GM19043 (cell line): ENCODE measurements around the gene TMEM163.
A peak's percentile ranks its signal among the peaks of the same experiment; 100 is the strongest.

Experiments
- ATAC-seq: cut with Tn5 transposase; IDR thresholded peaks from one replicate; pipeline ENCODE4 v1.9.1; 2021; ENCODE audit warnings: low read depth; ENCODE audit not compliant: unreplicated experiment

The TMEM163 gene

DNA sequence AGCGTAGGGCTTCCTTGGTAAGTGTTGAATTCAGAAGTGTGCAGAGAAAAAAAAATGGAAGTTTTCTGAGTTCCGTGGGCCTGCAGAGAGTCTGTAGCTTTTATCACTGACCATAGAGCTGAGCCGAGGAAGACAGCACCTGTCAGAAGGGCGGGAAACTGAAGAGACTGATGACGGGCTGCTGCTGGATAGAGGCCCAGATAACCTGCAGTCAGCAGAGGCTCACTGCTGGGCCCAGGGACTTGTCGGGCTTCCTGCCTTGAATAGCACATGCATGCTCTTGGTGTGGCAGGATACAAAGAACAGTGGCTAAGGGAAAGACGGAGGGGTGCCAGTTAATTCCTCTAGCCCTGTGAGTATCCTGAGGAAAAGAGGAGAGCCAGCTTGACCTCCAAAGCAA is 298.5 kb downstream of the TMEM163 start:
- ATAC-seq: no peak

DNA sequence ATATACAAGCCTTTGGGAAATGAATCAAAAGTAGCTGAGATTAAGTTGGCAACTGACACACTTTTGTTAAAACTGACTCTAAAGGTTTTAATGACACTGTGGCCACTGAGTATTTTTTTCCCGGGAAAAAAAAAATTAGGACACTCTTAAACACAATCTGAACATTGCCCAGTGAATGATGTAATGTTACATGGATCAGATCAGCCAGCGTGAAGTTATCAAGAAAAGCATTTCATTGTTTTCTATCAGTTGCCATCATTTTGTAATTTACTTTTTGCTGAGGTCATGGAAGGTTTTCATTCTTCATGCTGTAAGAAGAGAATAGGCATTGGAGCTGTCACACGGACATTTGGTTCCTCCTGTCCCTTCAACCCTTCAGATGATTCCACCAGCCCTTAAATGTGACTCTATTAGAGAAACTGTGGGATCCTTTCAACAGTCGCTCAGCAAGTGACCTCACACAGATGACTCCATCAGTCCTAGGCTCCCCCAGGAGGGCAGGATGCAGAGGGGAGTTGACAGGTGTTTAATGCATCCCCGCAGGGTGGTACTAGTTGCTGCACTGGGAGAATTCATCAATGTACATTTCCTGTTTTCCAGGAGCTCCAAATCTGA is 300.7 kb downstream of the TMEM163 start:
- ATAC-seq: no peak

DNA sequence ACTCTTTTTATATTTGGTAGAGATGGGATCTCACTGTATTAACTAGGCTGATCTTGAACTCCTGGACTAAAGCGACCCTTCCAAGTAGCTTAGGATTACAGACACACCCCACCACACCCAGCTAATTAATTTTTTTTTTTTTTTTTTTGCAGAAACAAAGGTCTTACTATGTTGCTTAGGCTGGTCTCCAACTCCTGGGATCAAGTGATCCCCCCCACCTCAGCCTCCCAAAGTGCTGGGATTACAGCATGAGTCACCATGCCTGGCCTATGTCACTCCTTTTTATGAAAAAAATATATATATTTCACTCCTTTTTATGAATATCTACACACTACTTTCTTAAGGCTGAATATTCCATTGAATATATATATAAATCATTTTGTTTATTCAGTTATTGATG is 302.2 kb downstream of the TMEM163 start:
- no peak for ATAC-seq

DNA sequence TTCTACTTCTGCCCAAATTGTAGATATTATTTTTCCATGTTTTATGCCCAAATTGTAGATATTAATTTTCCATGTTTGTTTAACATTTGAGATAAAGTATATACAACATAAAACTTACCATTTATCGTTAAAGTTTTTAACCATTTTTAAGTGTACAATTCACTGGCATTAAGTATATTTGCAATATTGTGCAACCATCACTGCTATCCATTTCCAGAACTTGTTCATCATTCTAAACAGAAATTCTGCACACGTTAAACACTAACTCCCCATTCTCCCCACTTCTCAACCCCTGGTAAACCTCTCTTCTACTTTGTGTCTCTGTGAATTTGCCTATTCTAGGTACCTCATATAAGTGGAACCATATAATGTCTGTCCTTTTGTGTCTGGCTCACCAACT is 302.8 kb downstream of the TMEM163 start:
- ATAC-seq: no peak

DNA sequence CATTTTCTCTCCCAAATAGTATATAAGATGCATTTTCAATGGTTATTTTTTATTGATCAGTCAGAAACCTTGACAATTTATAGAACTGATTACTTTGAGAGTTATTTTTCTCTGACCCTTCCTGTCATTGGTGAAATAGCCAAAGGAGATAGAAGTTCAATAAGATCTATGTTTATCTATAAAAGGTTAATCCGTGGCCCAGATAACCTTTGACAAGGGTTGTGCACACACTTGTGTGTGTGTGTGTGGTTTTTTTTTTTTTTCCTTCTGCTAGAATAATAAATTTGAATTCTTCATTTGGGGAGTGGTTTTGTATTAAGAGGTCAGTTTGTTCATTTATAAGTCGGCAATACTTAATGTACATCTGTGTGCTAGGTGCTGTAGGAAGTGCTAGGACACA is 304.9 kb downstream of the TMEM163 start:
- ATAC-seq: no peak

DNA sequence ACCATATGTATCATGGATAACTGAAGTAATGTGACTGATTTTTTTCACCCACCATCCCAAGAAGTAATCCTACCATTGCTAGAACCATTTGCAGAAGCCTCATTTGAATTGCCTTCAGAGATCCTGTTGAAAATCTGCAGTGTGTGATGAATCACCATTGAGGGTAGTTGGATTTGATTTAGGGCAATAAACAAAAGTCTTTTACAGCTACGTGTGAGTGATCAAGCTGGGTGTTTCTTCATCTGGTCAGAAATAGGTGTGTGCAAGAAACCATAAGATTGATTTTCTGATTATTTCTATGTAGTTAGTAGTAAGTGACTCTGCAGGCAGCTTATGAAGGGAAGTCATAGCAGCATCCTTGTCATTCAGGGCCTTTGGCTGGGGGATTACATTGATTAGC is 305.4 kb downstream of the TMEM163 start:
- ATAC-seq: no peak

DNA sequence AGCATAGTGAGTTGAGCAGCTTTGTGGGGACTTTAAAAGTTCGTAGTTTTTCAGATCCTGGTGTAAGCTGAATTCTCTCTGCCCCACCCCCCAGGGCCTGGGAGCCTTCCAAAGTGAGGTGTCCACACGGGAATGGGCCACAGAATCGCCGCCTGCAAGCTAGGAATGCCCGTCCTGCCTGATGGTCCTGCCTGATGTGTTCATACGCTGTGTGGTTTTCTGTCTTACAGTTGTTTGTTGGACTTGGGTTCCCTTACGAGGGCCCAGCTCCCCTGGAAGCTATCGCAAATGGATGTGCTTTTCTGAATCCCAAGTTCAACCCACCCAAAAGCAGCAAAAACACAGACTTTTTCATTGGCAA is 306.2 kb downstream of the TMEM163 start:
- no peak for ATAC-seq

DNA sequence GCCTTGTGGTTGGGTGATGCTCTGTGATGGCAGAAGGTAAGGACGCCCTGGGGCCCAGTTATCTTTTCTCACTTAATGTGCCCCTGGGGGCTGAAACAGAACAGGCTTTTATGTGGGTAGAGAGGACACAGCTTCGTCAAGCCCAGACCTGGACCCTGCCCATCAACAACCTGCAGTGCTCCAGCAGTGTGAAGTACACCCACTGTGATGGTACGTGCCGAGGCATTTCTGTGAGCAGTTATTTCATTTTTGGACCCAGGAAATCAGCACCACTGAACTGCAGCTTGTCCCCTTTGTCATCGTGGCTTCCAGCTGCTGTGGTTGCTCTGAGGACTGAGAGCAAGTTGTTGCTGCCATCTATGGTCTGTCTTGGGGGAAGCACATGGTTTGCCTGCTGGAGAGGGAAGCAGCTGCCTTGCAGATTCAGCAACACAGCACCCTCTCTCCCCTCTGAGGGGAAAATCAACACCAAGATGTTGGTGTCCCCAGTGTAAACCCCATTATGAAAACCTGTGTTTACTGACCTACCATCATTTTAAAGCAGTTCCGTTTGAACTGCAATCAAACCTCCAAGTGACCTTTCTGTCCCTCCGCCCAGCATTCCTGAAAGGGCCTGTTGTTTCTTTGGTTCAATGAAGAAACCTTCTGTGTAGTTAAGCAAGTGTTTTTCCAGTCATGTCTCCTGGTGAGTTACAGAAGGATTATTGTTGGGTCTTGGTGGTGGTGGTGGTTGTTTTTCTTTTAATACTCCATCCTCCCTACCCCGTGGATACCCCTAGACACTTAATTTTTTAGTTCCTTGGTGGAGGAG is 306.8 kb downstream of the TMEM163 start:
- ATAC-seq: peak; percentile 95

DNA sequence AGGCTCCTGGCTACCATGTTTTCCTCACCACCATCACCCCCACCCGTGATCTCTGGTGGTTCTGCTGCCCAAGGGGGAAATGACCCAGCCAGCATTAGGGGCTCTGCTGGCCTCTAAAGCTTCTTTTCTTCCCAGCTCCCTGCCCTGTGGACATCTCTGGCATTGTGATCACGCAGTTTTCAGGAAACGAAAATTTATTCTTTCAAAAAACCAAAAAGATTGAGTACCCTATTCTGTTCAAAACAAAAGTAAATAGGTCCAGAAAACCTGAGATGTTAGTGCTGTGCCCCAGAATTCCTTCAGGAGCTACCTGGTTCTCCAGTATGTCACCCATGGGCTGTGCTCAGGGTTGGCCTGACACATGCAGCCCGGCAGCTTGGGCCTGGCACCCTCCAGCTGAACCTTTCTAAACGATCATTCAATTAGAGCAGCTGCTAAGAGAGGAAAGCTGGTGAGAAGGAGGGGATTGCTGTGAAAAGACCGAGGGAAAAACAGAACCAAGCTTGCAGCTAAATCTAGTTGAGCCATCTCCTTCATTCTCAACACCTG is 307.4 kb downstream of the TMEM163 start:
- no peak for ATAC-seq

DNA sequence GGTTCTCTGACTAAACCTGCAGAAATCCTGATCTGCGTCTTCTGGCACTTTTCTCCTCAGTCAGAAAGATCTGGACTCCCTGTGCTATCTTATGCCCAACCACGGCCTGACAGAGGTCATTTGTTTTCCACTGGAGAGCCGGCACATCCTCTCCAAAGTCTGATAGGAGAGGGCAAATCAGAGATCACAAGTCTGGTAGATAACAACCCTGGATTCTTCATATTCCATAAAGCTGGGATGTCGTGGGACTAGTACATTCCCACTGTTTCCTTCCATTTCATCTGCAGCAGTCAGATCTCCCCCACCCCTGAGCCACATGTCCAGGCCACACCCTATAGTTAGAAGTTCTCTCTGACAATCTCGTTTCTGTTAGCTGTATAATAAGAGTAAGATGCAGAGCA is 308.0 kb downstream of the TMEM163 start:
- no peak for ATAC-seq

DNA sequence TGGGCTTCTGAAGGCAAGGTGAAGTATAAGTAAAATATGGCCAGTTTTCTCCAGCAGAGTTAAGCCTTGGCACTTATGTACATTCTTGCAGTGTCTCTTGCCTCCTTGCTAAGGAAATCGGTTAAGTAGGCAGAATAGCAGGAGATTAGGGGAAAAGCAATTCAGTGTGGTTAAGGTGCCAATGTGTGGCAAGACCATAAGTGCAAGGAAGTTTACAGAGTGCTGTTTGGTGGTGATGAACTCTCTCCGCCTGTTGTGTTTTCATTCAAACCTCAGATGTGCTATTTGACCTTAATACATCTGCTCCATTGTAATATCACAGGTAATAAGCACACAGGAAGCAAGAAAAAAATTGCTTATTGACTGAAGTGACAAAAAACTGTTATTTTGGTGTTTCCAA is 308.8 kb downstream of the TMEM163 start:
- no peak for ATAC-seq

DNA sequence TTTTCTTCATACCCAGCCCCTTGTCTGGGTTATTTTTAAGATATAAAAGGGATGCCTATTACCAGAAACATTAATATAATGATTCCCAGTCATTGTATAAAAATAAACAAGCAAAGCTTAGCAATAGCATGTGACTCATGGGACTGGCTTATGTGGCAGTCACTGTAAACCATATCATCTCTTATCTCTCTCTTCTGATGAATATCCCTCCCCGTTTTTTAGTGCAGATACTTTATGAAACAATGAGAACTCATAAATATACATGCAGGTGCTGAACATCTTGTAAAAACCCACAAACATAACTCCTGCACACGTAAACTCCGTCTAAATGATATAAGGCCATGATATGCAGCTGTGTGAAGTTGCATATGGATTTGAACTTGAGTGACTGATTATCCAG is 310.0 kb downstream of the TMEM163 start:
- no peak for ATAC-seq

DNA sequence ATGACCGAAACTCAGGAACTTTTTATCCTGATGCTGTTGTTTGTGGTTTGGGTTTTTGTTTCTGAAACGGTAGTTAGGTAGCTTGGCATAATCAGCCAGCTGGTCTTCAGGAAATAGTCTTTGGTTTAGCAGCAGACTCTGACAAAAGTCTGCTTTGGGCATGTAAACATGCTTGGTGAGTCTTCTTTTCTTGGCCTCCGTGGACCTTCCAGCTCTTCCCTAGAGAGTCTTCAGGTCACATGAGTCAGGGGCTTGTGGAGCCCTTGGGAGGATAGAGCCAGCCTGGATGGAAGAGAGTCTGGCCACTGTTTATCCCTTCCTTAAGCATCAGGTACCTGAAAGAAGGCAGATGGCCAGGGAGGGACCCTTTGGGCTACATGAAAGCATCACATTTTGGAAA is 310.4 kb downstream of the TMEM163 start:
- no peak for ATAC-seq

DNA sequence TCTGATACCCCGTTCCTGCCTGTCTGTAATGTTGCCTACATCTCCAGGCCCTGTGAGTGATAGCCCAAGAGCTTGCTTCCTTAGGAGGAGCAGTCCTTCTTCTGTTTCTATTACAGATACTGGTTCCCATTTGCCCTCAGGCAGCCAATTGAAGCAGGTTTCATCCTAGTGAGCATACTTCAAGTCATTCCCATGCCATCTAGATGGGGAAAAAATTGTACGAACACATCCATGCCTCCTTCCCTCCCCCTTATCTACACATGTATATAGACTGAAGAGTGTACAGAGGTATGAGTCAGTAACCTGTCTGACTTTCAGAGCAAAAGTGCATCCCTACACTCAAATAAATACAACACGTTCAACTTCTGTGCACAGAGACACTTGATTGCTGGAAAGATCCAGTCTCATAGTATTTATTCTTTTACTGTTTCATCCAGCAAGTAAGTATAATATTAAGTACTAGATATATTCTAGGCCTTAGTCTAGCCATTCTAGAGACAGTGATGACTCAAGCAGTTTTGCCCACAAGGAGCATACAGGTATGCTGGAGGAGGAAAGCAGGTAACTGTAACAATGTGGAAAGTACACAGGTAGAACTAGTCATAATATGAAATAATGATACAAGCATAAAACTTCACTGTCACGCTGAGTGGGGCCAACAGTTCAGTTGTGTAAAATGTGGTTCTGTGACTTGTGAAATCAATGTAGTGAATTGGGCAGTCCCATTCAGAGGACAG is 311.5 kb downstream of the TMEM163 start:
- no peak for ATAC-seq

DNA sequence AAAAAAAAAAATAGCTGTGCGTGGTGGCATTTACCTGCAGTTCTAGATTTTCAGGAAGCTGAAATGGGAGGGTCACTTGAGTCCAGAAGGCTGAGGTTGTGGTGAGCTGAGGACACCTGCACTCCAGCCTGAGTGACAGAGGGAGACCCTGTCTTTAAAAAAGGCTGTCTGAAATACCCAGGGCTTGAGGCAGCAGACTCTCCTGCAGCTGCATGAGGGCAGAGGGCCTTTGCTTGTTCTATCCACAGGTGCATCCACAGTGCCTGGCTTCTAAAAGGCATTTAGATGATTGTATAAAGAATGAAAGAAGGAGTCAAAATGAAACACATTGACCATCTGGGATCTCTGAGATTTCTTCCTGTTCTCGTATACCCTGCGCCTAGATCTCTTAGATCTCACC is 312.1 kb downstream of the TMEM163 start:
- no peak for ATAC-seq

DNA sequence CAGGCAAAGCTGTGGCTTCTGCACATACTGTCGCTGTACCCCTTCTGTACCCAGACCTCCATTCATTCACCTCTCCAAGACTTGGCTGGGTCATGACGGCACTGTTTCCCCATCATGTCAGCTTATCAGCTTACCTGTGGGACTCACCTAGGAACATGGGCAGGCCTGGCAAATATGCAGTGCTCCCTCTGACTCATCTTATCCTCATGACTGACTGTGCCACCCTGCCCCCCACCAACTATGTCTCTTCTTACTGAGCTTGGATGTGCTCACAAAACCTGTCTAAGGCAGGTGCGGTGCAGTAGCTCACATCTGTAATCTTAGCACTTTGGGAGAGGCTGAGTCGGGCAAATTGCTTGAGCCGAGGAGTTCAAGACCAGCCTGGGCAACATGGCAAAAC is 312.5 kb downstream of the TMEM163 start:
- ATAC-seq: no peak
